Stomach (tissue), 9 donors: Measurements from ENCODE around the gene SEC11C. TPM values are rescaled to one million over a fixed set of nuclear protein-coding genes. Genes with fewer than 3 reads are reported as not detected.

Experiments used
- DNase-seq, 2 donors: peaks; one replicate each; pipeline versions ENCODE4 v3.0.0 to v3.0.0-alpha.2; 2013 to 2019
- H3K27ac ChIP-seq, 5 donors: fragments of 200-600 bp in 4 of 5; sonication (generic) in 4 of 5; one replicate each; pipeline ENCODE4 v1.5.1; 2013 to 2019; ENCODE audit warnings: mild to moderate bottlenecking in 1 of 5, moderate library complexity in 1 of 5
- H3K27me3 ChIP-seq, 3 donors: fragments of 200-600 bp; sonication (generic); one replicate each; pipeline ENCODE4 v1.5.1; 2017 to 2019; ENCODE audit warnings: mixed run types in 1 of 3
- H3K36me3 ChIP-seq, 4 donors: fragments of 200-600 bp; sonication (generic); 1 replicate in 3 of 4; 2 replicates in 1 of 4; pipeline ENCODE4 v1.5.1; 2016 to 2019
- H3K4me1 ChIP-seq, 4 donors: fragments of 200-600 bp; sonication (generic); one replicate each; pipeline ENCODE4 v1.5.1; 2016 to 2019
- H3K4me3 ChIP-seq, 4 donors: fragments of 200-600 bp; sonication (generic) in 3 of 4; one replicate each; pipeline ENCODE4 v1.5.1; 2016 to 2019; ENCODE audit warnings: mild to moderate bottlenecking in 1 of 4
- H3K9me3 ChIP-seq, 4 donors: fragments of 200-600 bp; sonication (generic); one replicate each; pipeline ENCODE4 v1.5.1; 2016 to 2019
- CTCF ChIP-seq, 7 experiments: fragments of 450-650 bp in 4 of 7; fragments of 200-600 bp in 3 of 7; sonication (generic) in 3 of 7; IDR thresholded peaks; one replicate each; pipeline ENCODE4 v1.5.1; 2016 to 2019; ENCODE audit warnings: antibody characterized with exemption in 7 of 7, control low read depth in 2 of 7, mild to moderate bottlenecking in 1 of 7
- EP300 ChIP-seq: sonication (generic); formaldehyde crosslinking; IDR thresholded peaks from one replicate; pipeline ENCODE4 v1.6.1; 2017; ENCODE audit warnings: antibody characterized with exemption
- POLR2A ChIP-seq, 4 donors: fragments of 450-650 bp; IDR thresholded peaks; one replicate each; pipeline ENCODE4 v1.6.1; 2016; ENCODE audit warnings: antibody characterized with exemption in 4 of 4, control low read depth in 2 of 4, mild to moderate bottlenecking in 1 of 4, moderate library complexity in 1 of 4
- POLR2AphosphoS5 ChIP-seq, 3 donors: sonication (generic); formaldehyde crosslinking; IDR thresholded peaks; one replicate each; pipeline ENCODE4 v1.6.1; 2016; ENCODE audit warnings: antibody characterized with exemption in 3 of 3
- WGBS, 5 donors: extraction: QIAGEN DNeasy Blood & Tissue Kit in 3 of 5; methylation state at CpG; one replicate each; pipeline versions ENCODE4 v1.1.5 to v1.1.7; 2013 to 2018; 5-methylcytosine and 5-hydroxymethylcytosine counted together
- intact Hi-C: fragments of 100-400 bp; cut with DNase I; formaldehyde crosslinking; loops from one replicate; pipeline ENCODE4 v1.15.1; 2023; ENCODE audit warnings: low total_unique reads
- polyA plus RNA-seq, 3 donors: library from polyadenylated mRNA; stranded (reverse); fragments of 200-250 nt; gene quantifications; one replicate each; pipeline ENCODE4 v1.2.3, GENCODE V29; 2013
- total RNA-seq, 5 donors: library from RNA; depleted of rRNA; stranded (reverse); fragments of >200 nt; gene quantifications; one replicate each; pipeline versions ENCODE4 v1.1.0 to v1.2.3, GENCODE V29; 2014 to 2016
- donor health status: healthy with polysubstance abuse.
- donor health status: Bipolar disorder and iron deficiency.
- donor health status: healthy.

The SEC11C gene
- total and polyA plus RNA-seq, 8 donors: 3.1 to 83.2 (median 52.6) TPM

DNA sequence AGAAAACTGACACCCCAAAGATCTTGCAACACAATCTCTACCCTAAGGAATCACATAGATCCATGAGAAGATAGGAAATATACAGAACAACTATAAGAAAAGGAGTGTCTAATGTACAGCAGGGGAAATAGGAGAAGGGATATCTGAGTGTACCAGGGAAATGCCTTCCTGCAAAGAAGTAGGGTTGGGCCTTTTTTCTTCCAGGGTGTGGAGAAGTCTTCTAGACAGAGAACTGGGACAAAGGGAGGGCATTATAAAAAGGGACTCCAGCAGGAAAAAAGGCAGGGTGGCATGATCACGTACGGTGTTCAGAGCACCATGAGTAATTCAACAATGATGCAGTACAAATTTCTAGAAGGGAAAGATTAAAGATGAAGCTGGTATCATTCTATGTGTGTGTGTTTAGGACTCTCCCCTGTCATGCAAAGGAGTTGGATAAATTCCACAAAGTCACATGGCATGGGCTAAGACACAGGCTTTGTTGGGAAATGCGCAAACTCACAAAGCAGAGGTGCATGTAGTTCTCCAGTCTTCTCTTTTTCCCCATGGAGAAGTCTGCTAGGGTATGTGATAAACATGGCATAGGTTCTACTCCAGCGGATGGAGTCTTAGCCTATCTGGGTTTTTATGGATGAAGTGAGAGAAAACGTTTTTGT lies 6.7 kb upstream of the SEC11C start:
- no peak overlapping the region for H3K27ac ChIP-seq
- intact Hi-C loops: no loop called here
- 60 to 70% (median 68%) methylated on average over 5 of the region's 5 CpGs for WGBS, 5 donors

DNA sequence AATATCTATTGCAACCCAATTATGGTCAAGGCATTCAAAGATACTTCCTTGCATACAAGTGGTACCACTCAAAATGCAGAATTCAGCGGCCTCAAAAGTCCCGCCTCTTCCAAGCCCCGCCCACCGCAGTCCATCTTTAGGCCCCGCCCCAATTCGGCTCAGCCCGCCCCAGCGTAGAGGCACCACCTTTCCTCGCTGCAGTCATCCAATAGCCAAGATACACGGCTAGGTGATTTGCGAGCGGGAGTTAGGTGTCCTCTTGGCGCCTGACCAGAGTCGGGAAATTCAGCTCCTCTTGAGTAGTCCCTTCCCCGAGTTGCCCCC lies 431 bp upstream of the SEC11C start:
- intact Hi-C loops: no loop called here
- Histone ChIP-seq H3K4me1 (peaks cover 6 to 35% (median 23%) of the 10 kb centered on the region in 4 donors), H3K36me3 (no peaks in the 10 kb centered on the region), H3K4me3 (peak overlapping the region; percentile 82 to 97 (median 90)), H3K27me3 (peaks cover 0 to 13% (median 0%) of the 10 kb centered on the region in 3 donors), H3K9me3 (no peaks in the 10 kb centered on the region), H3K27ac (peak overlapping the region; percentile 86 to 93 (median 89))
- no peak for TF ChIP-seq CTCF (IDR thresholded peaks at IDR 0.05)
- TF ChIP-seq POLR2A (IDR thresholded peaks at IDR 0.05): no peak
- TF ChIP-seq POLR2AphosphoS5 (IDR thresholded peaks at IDR 0.05): no peak
- DNase-seq: peak; percentile 91 to 95
- 0 to 2% (median 1%) methylated on average over 14 to 15 of the region's 15 CpGs for WGBS, 5 donors

More for the DNA sequence above, 6.7 kb upstream of the SEC11C start:
- no peaks in the 10 kb centered on the region for H3K4me1 ChIP-seq
- H3K36me3 ChIP-seq: no peaks in the 10 kb centered on the region
- H3K27me3 ChIP-seq: peaks cover 0 to 47% (median 11%) of the 10 kb centered on the region in 3 donors
- no peak overlapping the region for H3K4me3 ChIP-seq
- no peaks in the 10 kb centered on the region for H3K9me3 ChIP-seq
- no peak for TF ChIP-seq CTCF (IDR thresholded peaks at IDR 0.05)
- no peak for TF ChIP-seq POLR2AphosphoS5 (IDR thresholded peaks at IDR 0.05)
- TF ChIP-seq EP300: no peak
- TF ChIP-seq POLR2A (IDR thresholded peaks at IDR 0.05): no peak
- no peak for DNase-seq

GRCh38 chr18:59140302-59140885 lies 710 bp downstream of the SEC11C start:
- Histone ChIP-seq H3K9me3 (no peaks in the 10 kb centered on the region), H3K27ac (peak overlapping the region; percentile 86 to 93 (median 89)), H3K4me3 (peak overlapping the region; percentile 82 to 97 (median 90)), H3K36me3 (no peaks in the 10 kb centered on the region), H3K4me1 (peaks cover 6 to 35% (median 23%) of the 10 kb centered on the region in 4 donors), H3K27me3 (peaks cover 0 to 1% (median 0%) of the 10 kb centered on the region in 3 donors)
- intact Hi-C loops: no loop called here
- TF ChIP-seq CTCF (IDR thresholded peaks at IDR 0.05): no peak
- no peak for TF ChIP-seq POLR2AphosphoS5 (IDR thresholded peaks at IDR 0.05)
- no peak for TF ChIP-seq EP300
- TF ChIP-seq POLR2A (IDR thresholded peaks at IDR 0.05): no peak
- peak; percentile 28 to 73 for DNase-seq
- WGBS, 5 donors: 2 to 4% (median 4%) methylated on average over 16 of the region's 16 CpGs

DNA sequence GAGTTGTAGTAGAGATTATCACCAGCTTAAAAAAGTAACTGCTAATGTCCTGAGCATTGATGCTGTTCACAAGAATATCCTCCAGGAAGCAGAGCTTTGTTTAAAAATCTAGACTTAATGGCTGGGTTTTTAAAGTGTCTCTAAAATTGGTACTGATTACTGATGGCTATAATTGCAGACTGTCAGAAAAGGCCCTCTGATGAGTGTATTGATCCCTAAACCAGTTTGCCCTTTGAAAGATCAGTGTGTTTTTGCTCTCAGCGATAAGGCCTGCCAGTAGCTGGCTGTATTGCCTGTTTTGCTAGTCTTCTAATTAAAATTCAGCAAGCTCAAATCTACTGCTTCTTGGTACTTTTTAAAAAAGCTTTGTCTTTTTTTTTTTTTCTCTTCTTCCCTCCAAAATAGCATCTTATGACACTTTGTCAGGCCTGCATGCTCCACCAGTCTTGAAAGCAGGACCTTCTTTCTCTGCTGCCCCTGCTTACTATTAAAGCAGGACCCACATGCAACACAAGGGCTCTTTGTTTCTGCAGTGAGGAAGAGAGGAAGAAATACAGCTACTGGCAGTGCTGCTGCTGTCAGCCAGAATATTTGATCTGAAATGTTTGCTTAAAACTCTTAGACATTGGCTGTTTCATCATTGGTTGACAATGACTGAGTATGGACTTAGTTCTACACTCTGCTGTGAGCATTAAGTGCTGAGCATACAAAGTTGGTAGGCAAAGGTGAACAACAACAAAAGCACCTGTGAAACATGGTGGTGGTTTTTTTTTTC lies 1.8 kb downstream of the SEC11C start:
- intact Hi-C loops: no loop called here
- WGBS, 5 donors: 36 to 59% (median 51%) methylated on average over 1 of the region's 1 CpG
- peak in 1 of 2 donors; percentile 56 for DNase-seq
- no peak for TF ChIP-seq CTCF (IDR thresholded peaks at IDR 0.05)
- TF ChIP-seq POLR2AphosphoS5 (IDR thresholded peaks at IDR 0.05): no peak
- TF ChIP-seq EP300: no peak
- no peak for TF ChIP-seq POLR2A (IDR thresholded peaks at IDR 0.05)
- no peak overlapping the region for H3K4me3 ChIP-seq
- H3K4me1 ChIP-seq: peaks cover 6 to 35% (median 23%) of the 10 kb centered on the region in 4 donors
- no peaks in the 10 kb centered on the region for H3K9me3 ChIP-seq
- H3K27me3 ChIP-seq: no peaks in the 10 kb centered on the region
- H3K27ac ChIP-seq: peak overlapping the region in 1 of 5 donors; percentile 17
- no peaks in the 10 kb centered on the region for H3K36me3 ChIP-seq
